Measurements from ENCODE around the gene DPH3.

DNA sequence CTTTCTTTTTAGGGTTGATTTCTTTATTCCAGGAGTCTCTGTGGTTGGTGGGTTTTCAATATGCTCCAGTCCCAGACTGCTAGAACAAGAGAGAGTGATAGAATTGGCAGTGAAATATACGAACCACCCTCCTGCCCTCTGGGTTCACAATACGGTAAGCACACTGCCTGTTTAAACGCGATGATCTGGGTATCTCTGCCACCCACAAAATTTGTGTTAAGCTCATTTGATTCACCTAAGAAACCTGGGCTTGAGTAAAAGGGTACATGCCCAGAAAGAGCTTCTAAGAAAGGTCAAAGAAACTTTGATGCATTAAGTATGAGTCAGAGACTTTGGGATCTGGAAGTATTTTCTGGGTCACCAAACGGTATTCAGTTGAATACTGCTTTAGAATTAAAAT lies 30.1 kb upstream of the DPH3 start:
- TF ChIP-seq CTCF (IDR thresholded peaks at IDR 0.05) (no peak), POLR2A (IDR thresholded peaks at IDR 0.05) (no peak), POLR2AphosphoS5 (IDR thresholded peaks at IDR 0.05) (no peak)

All from breast epithelium (tissue), 3 donors.